DMS153 (cell line): ENCODE results near the gene CCDC121.
"Not testable (repeated sequence)": the region's sequence is repeated elsewhere in the genome, so short reads cannot be mapped to it uniquely, and the experiment has no call there.

Experiments used
- DNase-seq: peaks from one replicate; lab custom pipeline; 2025; lab: John Stamatoyannopoulos, UW

Gene CCDC121

DNA sequence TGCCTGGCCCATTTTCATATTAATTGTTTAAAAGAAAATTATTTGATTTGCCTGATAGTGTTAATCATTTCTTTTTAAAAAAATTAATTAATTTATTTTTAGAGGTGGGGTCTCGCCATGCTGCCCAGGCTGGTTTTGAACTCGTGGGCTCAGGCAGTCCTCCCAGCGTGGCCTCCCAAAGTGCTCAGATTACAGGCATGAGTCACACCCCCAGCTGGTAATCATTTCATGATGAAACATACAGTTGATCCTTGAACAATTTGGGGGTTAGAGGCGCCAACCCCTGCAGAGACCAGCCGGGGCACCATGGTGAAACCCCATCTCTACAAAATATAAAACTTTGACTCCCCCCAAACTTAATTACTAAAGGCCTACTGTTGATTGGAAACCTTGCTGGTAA, 8.0 kb upstream of the CCDC121 start:
- no peak for DNase-seq

DNA sequence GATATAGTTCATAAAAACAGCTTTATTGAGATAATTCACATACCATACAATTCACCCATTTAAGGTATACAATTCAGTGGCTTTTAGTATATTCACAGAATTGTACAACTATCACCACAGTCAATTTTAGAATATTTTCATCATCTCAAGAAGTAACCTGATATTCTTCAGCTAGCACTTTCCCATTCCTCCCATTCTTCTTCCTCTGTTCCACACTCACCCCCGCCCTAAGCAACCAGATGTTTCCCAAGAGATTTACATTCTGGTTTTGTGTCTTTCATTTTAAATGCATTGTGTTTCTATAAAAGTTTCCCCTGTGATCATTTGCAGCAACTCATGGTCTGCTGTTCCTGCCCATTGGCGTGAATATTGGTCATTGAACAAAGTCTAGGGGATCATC, 5.5 kb upstream of the CCDC121 start:
- no peak for DNase-seq

DNA sequence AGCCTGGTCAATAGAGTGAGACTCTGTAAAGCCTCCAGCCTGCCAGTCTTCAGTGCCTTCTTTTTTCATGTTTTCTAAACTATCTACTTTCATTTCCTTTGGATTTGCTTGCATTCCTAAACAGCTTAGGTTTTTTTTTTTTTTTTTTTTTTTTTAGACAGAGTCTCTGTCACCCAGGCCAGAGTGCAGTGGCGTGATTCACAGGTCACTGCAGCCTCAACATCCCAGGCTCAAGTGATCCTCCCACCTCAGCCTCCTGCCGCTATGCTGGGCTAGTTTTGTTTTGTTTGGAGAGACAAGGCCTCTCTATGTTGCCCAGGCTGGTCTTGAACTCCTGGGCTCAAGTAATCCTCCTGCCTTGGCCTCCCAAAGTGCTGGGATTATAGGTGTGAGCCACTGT, 1.4 kb upstream of the CCDC121 start:
- DNase-seq, result not testable (repeated sequence)

DNA sequence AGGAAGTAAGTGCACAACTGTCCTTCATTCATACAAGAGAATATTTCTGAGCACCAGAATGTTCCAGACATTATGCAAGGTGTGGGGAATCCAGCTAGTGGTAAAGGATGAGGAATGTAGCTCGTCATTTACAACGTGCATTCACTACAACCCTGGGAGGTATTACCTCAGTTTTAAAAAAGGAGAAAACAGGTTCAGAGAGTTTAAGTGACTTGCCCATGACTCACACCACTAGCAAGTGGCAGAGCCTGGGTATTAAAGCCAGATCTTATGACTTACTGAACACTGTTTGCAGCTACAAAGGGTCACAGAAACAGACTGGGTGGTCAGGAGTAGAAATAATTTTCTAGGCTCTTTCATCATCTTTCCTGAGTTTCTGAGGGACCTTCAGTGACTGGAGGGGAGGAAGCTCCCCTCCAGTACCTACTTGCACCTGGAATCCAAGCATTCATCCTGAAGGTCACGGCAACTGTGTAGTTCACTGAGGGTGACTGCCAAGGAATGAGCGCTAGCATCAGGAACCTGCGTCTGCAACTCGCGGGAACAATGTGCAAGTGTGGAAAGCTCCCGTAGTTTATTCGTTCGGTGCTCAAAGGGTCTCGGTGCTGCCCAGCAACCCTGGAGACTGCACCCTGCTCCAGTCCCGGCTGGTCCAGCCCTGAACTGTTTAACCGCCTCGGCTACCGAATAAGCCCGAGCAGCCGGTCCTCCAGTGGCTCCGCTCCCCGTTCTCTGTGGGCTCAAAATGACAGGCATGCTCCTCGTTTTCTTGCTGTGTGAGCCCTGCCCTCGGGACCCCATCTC, 647 bp downstream of the CCDC121 start:
- no peak for DNase-seq

DNA sequence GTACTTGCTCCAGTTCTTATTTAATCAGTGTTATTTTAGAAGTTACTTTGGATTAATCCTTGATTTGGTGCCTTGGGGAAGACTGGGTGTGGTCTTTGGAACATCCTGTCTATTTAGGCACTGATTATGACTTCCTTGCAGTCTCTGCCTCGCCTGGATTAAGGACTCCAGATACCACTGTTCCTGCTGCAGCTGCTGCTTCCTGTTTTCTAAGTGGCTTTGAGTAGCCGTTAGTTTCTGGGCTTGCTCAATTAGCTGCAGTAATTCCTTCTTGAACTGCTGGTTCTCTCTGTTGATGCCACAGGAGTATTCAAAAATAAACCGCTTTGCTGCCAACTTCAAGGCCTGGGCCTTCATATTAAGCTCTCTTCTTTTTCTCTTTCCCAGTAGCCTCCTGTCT, 1.9 kb downstream of the CCDC121 start:
- DNase-seq, result not testable (repeated sequence)

DNA sequence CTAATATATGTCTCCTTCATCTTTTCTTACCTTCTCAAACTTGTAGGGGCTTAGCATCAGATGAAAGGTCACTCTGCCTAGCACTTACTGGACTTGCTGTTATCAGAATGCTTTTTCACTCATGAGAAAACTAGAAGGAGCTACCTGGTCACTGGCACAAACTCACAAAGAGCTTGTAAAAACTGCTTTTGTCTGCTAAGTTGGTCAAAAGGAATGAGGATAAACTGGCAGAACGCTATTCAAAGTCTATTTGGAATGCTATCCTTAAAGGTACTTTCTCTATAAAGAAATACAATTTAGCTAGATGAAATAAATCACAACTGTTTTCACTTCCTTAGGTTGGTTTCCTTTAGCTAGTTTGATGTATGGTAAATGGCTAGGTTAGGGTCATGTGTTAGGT, 2.5 kb downstream of the CCDC121 start:
- DNase-seq, result not testable (repeated sequence)

DNA sequence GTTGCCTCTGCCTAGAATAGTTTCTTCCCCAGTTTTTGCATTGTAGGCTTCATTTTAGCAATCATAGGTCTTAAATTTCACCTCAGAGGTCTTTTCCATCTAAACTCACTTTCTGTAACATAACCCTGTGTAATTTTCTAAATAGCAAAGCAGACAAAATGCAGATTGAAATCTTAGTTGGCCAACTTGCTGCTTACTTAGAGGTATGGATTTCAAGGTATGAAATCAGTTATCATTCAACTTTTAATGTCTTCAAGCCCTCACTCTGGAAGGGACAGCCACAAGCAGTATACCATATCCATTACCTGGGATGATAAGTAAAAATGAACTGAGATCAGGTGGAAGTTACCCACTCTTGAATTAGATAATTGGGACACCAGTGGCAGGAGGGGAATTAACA, 3.9 kb downstream of the CCDC121 start:
- no peak for DNase-seq

DNA sequence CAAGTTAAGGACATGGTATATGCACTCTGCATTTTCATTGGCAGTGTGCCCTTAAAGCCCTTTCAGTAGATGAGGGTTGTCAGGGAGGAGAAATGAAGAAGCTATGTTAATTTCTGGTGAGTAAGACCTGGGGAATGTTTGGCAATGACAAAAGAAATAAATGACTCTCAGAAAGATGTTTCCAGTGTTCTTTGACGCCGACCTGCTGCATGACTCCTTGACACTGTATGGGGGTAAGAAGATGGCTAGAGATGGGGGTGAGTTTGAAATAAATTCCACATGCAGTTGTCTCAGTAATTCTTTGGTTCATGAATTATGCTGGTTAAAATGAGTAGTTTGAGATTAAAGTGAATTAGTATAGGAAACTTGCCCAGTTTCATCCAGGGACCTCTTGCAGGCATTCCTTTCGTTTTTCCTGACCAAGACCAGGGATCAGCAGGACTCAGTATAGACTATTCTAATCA, 5.9 kb downstream of the CCDC121 start:
- DNase-seq, result no peak

DNA sequence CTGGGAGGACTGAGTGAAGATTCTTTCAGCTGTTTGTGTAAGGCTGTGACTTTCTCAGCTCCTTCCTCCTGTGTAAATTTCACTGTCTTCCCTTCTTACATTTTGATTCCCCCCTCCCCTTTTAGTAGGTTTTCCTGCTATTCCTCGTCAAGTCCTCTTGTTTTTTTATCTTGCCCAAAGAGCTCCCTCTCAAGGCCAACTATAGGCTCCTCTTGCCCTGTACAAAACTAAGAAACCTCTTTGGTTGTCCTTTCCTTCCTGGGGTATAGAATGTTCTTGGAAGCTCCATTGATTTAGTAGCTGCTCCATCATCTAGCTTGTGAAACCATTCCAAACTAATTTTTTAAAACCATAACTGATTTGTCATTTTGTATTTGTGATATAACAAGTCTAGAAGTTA, 7.3 kb downstream of the CCDC121 start:
- DNase-seq, result no peak

DNA sequence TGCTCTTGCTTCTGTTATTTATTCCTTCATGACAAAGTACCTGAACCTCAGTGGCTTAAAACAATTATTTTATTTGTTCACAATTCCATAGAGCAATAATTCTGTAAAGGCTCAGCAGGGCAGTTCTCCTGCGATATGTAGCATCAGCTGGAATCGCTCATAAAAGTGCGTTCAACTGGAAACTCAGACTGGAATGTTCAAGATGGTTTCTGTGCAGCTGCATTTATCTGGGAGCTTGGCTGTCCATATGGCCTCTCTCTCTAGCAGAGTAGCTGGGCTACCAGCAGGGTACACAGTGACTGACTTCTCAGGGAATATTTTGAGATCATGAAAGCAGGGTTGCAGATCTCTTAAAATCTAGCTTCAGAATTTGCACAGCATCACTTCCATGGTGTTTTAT, 13.5 kb downstream of the CCDC121 start:
- DNase-seq, result no peak

DNA sequence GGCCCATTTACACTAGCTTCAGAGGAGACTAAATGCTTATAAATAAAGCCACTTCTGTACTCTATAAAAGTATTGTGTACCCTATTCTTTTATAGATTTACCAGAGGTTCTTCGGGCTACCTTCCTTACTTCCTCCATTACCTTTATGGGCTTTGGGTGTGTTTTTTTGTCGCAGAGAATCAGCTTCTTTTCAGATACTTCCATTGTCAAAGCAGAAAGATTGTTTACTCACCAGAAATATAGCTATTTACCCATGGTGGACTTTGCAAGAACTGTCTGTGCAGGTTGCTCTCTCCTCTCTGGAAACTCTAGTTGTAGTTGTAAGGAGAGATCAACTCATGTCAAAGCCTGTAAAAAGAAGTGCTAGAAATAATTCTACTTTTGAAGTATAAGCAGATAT, 14.8 kb downstream of the CCDC121 start:
- no peak for DNase-seq

DNA sequence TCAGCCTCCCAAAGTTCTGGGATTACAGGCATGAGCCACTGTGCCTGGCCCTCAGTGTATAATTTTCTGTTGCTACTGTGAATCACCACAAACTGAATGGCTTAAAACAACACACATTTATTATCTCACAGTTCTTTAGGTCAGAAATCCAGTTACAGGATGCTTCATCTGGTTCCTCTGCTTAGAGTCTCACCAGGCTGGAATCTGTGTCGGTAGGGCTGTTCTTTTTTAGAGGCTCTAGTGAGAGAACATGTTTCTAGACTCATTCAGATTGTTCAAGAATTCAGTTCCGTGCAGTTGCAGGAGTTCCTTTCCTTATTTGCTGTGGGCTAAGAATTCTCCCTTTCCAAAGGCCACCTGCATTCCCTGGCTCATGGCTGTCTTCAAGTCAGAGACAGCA, 22.2 kb downstream of the CCDC121 start:
- DNase-seq, result no peak

DNA sequence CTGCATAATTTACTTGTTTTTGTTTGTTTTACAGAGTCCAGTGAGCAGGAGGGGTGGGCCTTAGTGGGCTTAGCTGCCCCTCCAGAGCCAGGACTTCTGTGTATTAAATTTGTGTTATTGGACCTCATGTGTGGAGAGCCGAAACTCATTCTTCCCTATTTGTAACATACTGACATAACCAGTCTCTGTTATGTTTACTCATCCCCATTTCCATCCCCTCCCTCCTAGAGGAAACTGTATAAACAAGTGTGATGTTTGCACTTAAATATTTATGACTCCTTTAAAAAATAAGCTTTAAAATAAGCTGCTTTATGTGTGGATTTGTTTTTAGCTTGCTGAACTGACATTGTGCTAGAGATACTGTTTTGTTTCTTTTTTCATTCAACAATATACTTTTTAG, 32.2 kb downstream of the CCDC121 start:
- no peak for DNase-seq

DNA sequence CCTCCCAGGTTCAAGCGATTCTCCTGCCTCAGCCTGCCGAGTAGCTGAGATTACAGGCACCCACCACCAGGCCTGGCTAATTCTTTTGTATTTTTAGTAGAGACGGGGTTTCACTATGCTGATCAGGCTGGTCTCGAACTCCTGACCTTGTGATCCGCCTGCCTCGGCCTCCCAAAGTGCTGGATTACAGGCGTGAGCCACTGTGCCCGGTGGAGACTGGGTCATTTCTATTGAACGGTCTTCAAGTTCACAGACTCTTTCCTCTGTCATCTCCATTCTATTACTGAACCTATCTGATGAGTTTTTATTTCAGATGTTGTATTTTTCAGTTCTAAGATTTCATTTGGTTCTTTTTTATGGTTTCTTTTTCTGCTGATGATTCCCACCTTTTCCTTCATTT, 33.4 kb downstream of the CCDC121 start:
- not testable (repeated sequence) for DNase-seq

DNA sequence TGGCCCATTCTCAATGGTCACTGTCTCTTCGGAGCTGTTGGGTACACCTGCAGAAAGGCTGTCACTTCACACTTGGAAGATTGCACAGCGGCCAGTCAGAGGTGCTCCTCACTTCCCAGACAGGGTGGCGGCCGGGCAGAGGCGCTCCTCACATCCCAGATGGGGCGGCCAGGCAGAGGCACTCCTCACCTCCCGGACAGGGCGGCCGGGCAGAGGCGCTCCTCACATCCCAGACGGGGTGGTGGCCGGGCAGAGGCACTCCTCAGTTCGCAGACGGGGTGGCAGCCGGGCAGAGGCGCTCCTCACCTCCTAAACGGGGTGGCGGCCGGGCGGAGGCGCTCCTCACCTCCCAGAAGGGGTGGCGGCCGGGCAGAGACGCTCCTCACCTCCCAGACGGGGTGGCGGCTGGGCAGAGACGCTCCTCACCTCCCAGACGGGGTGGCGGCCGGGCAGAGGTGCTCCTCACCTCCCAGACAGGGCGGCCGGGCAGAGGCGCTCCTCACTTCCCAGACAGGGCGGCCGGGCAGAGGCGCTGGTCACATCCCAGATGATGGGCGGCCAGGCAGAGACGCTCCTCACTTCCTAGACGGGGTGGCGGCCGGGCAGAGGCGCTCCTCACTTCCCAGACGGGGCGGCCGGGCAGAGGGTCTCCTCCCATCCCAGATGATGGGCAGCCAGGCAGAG, 34.6 kb downstream of the CCDC121 start:
- not testable (repeated sequence) for DNase-seq

DNA sequence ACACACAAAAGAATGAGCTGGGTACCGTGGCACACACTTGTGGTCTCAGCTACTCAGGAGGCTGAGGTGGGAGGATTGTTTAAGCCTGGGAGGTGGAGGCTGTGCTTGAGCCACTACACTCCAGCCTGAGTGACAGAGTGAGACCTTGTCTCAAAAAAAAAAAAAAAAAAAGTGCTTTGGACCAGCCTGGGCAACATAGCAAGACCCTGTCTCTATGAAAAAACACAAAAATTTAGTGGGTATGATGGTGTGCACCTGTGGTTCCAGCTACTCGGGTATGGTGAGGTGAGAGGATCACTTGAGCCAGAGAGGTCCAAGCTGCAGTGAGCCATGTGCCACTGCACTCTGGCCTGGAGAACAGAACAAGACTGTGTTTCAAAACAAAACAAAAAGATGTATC, 35.6 kb downstream of the CCDC121 start:
- no peak for DNase-seq

DNA sequence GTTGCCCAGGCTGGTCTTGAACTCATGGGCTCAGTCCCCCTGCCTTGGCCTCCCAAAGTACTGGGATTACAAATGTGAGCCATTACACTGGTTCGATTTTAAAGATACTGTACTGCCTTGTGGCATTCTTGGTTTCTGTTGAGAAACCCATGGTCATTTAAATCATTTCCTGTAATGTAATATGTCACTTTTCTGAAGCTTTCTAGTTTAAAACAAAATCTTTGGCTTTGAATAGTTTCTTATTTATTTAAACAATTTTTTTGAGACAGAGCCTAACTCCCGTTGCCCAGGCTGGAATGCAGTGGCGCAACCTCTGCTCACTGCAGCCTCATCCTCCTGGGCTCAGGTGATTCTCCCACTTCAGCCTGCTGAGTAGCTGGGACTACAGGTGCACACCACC, 37.1 kb downstream of the CCDC121 start:
- DNase-seq, result no peak

DNA sequence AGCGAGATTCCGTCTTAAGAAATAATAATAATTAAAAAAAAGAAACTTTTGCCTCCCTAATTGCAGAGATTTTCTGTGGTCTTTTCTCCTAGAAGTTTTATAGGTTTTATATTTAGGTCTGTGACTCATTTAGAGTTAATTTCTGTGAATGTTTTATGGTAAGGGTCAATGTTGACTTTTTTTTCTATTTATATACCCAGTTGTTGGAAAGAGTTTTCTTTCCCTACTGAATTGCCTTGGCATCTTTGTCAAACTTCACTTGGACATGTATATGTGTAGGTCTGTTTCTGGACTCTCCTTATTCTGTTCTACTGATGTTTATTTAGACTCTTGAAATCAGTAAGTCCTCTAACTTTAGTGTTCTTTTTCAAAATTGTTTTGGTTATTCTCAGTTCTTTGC, 40.5 kb downstream of the CCDC121 start:
- no peak for DNase-seq

DNA sequence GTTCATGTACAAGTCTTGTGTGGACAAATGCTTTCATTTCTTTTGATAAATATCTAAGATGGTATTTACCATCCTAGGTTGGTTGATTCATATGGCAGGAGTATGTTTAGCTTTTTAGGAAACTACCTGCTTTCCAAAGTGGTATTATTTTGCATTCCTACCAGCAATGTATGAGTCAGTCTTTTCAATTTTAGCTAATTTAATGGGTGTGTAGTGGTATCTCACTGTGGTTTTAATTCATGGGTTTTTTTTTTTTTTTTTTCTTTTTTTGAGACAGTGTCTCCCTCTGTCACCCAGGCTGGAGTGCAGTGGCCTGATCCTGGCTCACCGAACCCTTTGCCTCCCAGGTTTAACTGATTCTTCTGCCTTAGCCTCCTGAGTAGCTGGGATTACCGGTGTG, 41.8 kb downstream of the CCDC121 start:
- DNase-seq, result no peak

DNA sequence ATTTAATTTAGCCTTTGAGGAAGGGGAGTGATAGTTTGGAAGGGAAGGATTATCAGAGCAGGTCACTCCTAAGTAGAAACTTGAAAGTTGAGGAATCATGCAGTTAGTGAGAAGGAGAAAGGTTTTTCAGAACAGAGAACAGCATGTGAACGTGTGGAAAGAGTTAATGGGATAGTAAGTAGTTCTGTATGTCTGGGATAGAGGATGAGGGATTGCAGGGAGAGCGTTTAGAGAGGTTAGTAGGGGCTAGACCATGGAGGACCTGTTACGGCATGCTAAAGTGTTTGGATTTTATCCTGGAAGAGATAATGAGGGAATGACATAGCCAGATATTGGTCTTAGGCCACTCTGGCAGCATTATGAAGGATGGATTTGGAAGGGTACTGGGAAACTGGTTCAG, 44.2 kb downstream of the CCDC121 start:
- DNase-seq, result no peak

DNA sequence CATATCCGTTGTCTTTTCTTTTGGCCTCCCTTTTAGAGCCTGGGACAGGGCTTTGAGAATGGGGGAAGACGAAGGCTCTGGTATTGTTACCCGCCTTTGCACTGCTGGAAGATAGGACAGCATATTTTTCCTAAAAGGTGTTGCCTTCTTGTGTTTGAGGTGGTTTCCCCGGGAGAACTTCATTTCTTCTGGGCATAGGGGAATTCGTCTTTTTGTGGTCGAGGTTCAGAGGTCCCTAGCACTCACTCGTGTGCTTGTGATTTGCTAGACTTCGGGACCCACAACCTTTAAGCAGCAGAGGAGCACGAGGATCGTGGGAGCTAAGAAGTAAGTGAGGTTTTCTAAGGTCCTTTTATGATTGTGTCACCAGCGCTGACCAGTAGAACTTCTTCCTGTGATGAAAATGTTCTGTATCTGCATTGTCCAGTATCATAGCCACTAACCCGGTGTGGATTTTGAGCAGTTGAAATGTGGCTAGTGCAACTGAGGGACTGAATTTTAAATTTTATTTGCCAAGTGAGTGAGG, 45.4 kb downstream of the CCDC121 start:
- no peak for DNase-seq

DNA sequence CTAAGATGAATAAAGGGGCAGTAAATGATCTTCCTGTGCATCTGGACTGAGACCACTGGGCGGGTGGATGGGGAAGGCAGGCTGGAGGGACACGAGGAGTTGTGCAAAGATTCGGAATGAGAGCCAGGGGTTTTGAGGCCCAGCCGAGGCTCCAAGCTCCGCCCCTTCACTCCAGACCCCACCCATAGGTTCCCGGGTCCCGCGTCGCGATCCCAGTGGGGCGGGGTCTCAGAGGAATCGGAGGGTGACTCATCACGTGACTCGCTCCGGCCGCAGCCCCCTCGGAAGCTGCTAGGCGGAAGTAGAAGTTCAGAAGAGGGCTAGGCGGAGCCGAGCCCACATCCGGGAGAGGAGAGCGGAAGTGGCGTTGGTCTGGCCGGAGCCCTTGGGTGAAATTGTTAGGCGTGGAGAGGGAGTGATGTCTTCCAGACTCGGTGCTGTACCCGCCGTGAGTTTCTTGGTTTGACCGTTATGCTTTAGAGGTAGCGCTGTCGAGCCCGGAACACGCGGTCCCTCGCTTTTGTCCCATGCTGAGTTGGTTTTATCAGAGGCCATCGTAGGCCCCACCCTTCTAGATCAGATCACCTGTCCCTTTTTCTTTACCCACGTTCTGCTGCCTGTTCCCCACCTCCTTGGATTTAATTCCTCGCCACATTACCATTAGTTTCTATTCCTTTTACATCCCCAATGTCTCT, 46.0 kb downstream of the CCDC121 start, which contains the start of gene ZNF512:
Gene ZNF512 (plus strand): TSS at position 348 of the 695 bp plus-strand sequence. CDS start 71 bp downstream, at position 419.
- peak; percentile 96 for DNase-seq
